Astrocyte of the spinal cord (primary cell): ENCODE measurements around the gene JUN.
A peak's percentile ranks its signal among the peaks of the same experiment; 100 is the strongest.

Source experiments
- DNase-seq: peaks from one replicate; pipeline ENCODE4 v3.0.0; 2011; ENCODE audit warnings: low read depth, low spot score
- H3K4me3 ChIP-seq: 2 replicates; pipeline ENCODE4 v1.5.1; 2011; ENCODE audit warnings: low read depth, mild to moderate bottlenecking, low read length, moderate library complexity
- in situ Hi-C: cut with HindIII; loops from 2 replicates; pipeline ENCODE4 v1.10.0; 2017; ENCODE audit warnings: low sequenced_read_pairs
- TF ChIP-seq, protein P1 (sequence below): IDR thresholded peaks from 2 replicates; pipeline ENCODE4 v1.5.1; 2012; ENCODE audit warnings: low read depth, mild to moderate bottlenecking, low read length, inconsistent platforms

JUN gene

DNA sequence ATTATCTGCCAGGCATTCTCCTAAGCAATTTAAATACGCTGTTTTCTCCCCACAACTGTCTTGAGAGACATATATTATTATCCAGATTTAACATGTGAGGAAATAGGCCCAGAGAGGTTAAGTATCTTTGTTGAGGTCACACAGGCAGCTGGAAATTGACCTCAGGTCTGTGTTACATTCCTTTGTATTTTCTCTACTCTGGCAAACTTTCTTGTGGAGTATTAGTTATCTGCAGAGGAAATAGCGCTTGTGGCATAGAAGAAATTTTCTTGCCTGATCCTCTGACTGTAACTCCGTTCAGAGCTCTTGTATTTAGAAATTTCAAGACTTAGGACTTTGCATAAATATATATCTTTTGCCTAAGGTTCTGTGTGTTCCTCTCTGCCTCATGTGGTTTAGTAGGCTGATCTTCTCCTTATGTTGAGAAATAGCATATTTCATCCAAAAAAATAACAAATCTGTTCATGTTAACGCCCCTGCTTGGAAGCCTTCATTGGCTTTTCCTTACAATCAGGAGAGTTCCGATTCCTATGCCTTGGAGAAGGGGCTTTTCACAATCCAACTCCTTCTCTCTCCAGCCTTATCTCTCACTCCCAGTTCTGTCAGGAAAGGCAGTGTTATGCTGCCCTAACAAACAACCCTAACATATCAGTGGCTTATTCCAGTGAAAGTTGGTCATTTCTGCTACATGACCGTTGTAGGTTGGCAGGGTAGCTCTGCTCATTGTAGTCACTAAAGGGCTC, 2.5 kb upstream of the JUN start:
- DNase-seq: peak; percentile 43
- no peak overlapping the region for H3K4me3 ChIP-seq
- TF ChIP-seq, protein P1, sequence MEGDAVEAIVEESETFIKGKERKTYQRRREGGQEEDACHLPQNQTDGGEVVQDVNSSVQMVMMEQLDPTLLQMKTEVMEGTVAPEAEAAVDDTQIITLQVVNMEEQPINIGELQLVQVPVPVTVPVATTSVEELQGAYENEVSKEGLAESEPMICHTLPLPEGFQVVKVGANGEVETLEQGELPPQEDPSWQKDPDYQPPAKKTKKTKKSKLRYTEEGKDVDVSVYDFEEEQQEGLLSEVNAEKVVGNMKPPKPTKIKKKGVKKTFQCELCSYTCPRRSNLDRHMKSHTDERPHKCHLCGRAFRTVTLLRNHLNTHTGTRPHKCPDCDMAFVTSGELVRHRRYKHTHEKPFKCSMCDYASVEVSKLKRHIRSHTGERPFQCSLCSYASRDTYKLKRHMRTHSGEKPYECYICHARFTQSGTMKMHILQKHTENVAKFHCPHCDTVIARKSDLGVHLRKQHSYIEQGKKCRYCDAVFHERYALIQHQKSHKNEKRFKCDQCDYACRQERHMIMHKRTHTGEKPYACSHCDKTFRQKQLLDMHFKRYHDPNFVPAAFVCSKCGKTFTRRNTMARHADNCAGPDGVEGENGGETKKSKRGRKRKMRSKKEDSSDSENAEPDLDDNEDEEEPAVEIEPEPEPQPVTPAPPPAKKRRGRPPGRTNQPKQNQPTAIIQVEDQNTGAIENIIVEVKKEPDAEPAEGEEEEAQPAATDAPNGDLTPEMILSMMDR: no peak
- in situ Hi-C loops: no loop called here

DNA sequence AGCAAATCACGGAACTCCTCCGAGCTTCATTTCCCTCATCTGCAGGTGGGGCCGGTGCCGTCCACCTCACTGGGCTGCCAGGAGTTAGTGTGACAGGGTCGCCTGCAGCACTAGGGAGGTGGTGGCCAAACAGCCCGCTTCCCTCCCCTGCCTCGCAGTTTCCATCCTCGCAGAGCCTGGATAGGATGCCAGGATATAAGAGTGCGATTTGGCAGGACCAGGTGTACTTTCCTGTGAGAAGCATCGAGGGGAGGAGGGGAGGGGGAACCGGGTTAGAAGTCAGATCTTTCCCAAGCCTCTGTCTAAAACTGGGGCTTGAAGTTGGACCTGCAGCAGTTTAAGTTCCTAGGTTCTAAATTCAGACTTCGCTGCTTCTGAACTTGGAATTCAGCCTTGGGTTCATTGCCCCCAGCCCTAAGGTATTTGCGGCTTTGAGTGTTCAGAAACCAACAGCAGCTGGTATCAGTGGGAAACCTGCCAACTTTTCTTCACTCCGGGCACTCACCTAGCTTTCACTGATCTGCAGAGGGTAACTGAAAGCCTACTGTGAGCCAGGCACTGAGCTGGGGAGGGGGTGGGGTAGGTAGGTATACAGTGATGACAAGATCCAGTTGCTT, 1.7 kb upstream of the JUN start:
- H3K4me3 ChIP-seq: peak overlapping the region; percentile 57
- DNase-seq: peak; percentile 69
- in situ Hi-C loops: no loop called here
- TF ChIP-seq, protein P1: no peak

GRCh38 chr1:58784758-58785441, 1.1 kb upstream of the JUN start:
- TF ChIP-seq, protein P1: peak; percentile 84
- peak overlapping the region; percentile 57 for H3K4me3 ChIP-seq
- in situ Hi-C loops: no loop called here
- peak; percentile 96 for DNase-seq

- peak; percentile 70 for DNase-seq
- in situ Hi-C loops: no loop called here
- peak overlapping the region; percentile 67 for H3K4me3 ChIP-seq
- TF ChIP-seq, protein P1: no peak
Measured at GRCh38 chr1:58783090-58783992, 506 bp downstream of the JUN start.

DNA sequence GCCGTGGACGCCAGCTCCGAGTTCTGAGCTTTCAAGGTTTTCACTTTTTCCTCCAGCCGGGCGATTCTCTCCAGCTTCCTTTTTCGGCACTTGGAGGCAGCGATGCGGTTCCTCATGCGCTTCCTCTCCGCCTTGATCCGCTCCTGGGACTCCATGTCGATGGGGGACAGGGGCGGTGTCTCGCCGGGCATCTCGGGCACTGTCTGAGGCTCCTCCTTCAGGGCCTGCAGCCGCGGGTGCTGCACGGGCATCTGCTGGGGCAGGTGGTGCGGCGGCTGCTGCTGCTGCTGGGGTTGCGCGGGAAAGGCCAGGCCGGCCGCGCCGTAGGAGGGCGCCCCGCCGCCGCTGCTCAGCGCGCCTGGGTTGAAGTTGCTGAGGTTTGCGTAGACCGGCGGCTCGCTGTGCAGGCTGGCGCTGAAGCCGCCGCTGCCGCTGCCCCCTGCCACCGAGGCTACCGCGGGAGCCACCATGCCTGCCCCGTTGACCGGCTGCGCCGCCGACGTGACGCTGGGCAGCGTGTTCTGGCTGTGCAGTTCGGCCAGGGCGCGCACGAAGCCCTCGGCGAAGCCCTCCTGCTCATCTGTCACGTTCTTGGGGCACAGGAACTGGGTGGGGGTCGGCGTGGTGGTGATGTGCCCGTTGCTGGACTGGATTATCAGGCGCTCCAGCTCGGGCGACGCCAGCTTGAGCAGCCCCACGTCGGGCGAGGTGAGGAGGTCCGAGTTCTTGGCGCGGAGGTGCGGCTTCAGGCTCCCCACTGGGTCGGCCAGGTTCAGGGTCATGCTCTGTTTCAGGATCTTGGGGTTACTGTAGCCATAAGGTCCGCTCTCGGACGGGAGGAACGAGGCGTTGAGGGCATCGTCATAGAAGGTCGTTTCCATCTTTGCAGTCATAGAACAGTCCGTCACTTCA, 1.4 kb downstream of the JUN start:
- DNase-seq: no peak

More for the DNA sequence above, 1.4 kb downstream of the JUN start:
- in situ Hi-C loops: no loop called here
- H3K4me3 ChIP-seq: peak overlapping the region; percentile 67
- TF ChIP-seq, protein P1: peak; percentile 10
